Fibroblast of skin of left biceps (primary cell): ENCODE data around the gene ENOPH1.
A peak's percentile ranks its signal among the peaks of the same experiment; 100 is the strongest.
"Not testable (repeated sequence)": the region's sequence is repeated elsewhere in the genome, so short reads cannot be mapped to it uniquely, and the experiment has no call there.

ENCODE experiments used
- DNase-seq, 2 experiments: peaks; one replicate each; pipeline ENCODE4 v3.0.0-alpha.2; 2013; ENCODE audit warnings: low read depth in 2 of 2

Gene ENOPH1

GRCh38 chr4:82430193-82430963, at the start of gene ENOPH1, which contains the start of gene HNRNPDL:
Gene ENOPH1, plus strand, starts transcription at chr4:82430590. Its CDS starts 240 bp downstream, at chr4:82430830.
Gene HNRNPDL, minus strand, starts transcription at chr4:82430462. Its CDS starts 772 bp downstream, at chr4:82429690.
- DNase-seq = peak; percentile 86 to 87

- DNase-seq = no peak
These were observed 49.6 kb upstream of the ENOPH1 start for GRCh38 chr4:82380831-82381230.

GRCh38 chr4:82381235-82381634, 49.2 kb upstream of the ENOPH1 start:
- no peak for DNase-seq

GRCh38 chr4:82381661-82382296, 48.6 kb upstream of the ENOPH1 start:
- no peak for DNase-seq

- DNase-seq = no peak
These were observed 47.6 kb upstream of the ENOPH1 start for GRCh38 chr4:82382751-82383150.

- not testable (repeated sequence) for DNase-seq
These were observed 44.1 kb upstream of the ENOPH1 start for GRCh38 chr4:82386312-82386711.

- DNase-seq = no peak
These were observed 42.0 kb upstream of the ENOPH1 start for GRCh38 chr4:82388405-82388804.

- DNase-seq = not testable (repeated sequence)
These were observed 40.3 kb upstream of the ENOPH1 start for GRCh38 chr4:82390061-82390460.

- DNase-seq = no peak
These were observed 35.5 kb upstream of the ENOPH1 start for GRCh38 chr4:82394896-82395295.

- no peak for DNase-seq
These were observed 32.9 kb upstream of the ENOPH1 start for GRCh38 chr4:82397527-82397926.

GRCh38 chr4:82398263-82398662, 32.1 kb upstream of the ENOPH1 start:
- DNase-seq = no peak

GRCh38 chr4:82401600-82401999, 28.8 kb upstream of the ENOPH1 start:
- no peak for DNase-seq

GRCh38 chr4:82402196-82402775, 28.1 kb upstream of the ENOPH1 start:
- DNase-seq = no peak

- no peak for DNase-seq
These were observed 26.7 kb upstream of the ENOPH1 start for GRCh38 chr4:82403725-82404124.

GRCh38 chr4:82415061-82415460, 15.3 kb upstream of the ENOPH1 start:
- DNase-seq = not testable (repeated sequence)

- no peak for DNase-seq
These were observed 14.4 kb upstream of the ENOPH1 start for GRCh38 chr4:82415922-82416365.

GRCh38 chr4:82419451-82419850, 10.9 kb upstream of the ENOPH1 start:
- DNase-seq = no peak

GRCh38 chr4:82421796-82422560, 8.4 kb upstream of the ENOPH1 start:
- DNase-seq = no peak

- DNase-seq = no peak
These were observed 7.8 kb upstream of the ENOPH1 start for GRCh38 chr4:82422616-82423015.

GRCh38 chr4:82423245-82424054, 6.9 kb upstream of the ENOPH1 start:
- peak in 1 of 2 experiments; percentile 24 for DNase-seq

- DNase-seq = no peak
These were observed 4.9 kb upstream of the ENOPH1 start for GRCh38 chr4:82425478-82425877.
